HG02938 (cell line): Measurements from ENCODE around the gene ZXDC.

Experiments used
- ATAC-seq: cut with Tn5 transposase; IDR thresholded peaks from one replicate; pipeline ENCODE4 v1.9.1; 2021; ENCODE audit warnings: mild to moderate bottlenecking, moderate library complexity; ENCODE audit not compliant: unreplicated experiment

ZXDC gene

GRCh38 chr3:126493051-126493450 is 17.4 kb upstream of the ZXDC start:
- ATAC-seq, result no peak

- no peak for ATAC-seq
Measured at GRCh38 chr3:126491221-126492013, 15.7 kb upstream of the ZXDC start.

- ATAC-seq, result no peak
Measured at GRCh38 chr3:126490619-126491018, 14.9 kb upstream of the ZXDC start.

- no peak for ATAC-seq
Measured at GRCh38 chr3:126488886-126489569, 13.3 kb upstream of the ZXDC start.

GRCh38 chr3:126488185-126488584 is 12.5 kb upstream of the ZXDC start:
- no peak for ATAC-seq

GRCh38 chr3:126487151-126487771 is 11.6 kb upstream of the ZXDC start:
- no peak for ATAC-seq

GRCh38 chr3:126486360-126486847 is 10.7 kb upstream of the ZXDC start:
- ATAC-seq, result no peak

GRCh38 chr3:126485956-126486355 is 10.3 kb upstream of the ZXDC start:
- no peak for ATAC-seq

- no peak for ATAC-seq
Measured at GRCh38 chr3:126485176-126485897, 9.6 kb upstream of the ZXDC start.

GRCh38 chr3:126484662-126485061 is 9.0 kb upstream of the ZXDC start:
- no peak for ATAC-seq

- ATAC-seq, result no peak
Measured at GRCh38 chr3:126484148-126484547, 8.5 kb upstream of the ZXDC start.

GRCh38 chr3:126483321-126483761 is 7.7 kb upstream of the ZXDC start:
- no peak for ATAC-seq

GRCh38 chr3:126482503-126483255 is 7.0 kb upstream of the ZXDC start:
- ATAC-seq, result no peak

GRCh38 chr3:126481808-126482502 is 6.3 kb upstream of the ZXDC start:
- ATAC-seq, result no peak

GRCh38 chr3:126480861-126481260 is 5.2 kb upstream of the ZXDC start:
- no peak for ATAC-seq

GRCh38 chr3:126480206-126480605 is 4.5 kb upstream of the ZXDC start:
- no peak for ATAC-seq

GRCh38 chr3:126479642-126480041 is 4.0 kb upstream of the ZXDC start:
- no peak for ATAC-seq

GRCh38 chr3:126478581-126479310 is 3.1 kb upstream of the ZXDC start:
- ATAC-seq, result no peak

GRCh38 chr3:126477061-126477380 is 1.3 kb upstream of the ZXDC start:
- no peak for ATAC-seq
